ENCODE results near the gene TEDC2.

The TEDC2 gene

DNA sequence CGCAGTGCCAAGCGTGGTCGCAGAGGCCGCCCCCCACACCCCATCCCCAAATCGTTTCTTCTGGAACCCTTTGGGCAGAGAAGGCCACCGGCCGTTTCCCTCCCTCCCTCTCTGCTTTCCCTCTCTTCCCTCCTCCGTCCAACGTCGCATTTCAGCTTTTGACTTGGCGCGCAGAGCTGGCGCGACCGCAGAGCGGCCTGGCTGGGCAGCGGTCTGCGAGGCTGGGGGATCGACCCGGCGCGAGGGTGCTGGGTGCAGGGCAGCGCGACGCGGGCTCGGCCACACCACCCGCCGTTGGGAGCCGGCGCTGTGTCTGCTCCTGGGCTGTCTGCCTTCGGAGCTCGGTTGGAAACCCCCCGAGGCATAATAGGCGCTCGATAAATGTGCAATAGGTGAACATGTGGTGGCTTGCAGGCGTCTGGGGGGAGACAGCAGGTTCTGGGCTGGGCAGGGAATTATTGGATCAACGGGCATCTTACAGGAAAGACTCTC lies 8.4 kb downstream of the TEDC2 start:
- TF ChIP-seq GATA2 (IDR thresholded peaks at IDR 0.05; ENCODE audit: low read depth, low read length): no peak
- no peak for TF ChIP-seq GATA3 (IDR thresholded peaks at IDR 0.05; ENCODE audit: low read depth, low read length)

DNA sequence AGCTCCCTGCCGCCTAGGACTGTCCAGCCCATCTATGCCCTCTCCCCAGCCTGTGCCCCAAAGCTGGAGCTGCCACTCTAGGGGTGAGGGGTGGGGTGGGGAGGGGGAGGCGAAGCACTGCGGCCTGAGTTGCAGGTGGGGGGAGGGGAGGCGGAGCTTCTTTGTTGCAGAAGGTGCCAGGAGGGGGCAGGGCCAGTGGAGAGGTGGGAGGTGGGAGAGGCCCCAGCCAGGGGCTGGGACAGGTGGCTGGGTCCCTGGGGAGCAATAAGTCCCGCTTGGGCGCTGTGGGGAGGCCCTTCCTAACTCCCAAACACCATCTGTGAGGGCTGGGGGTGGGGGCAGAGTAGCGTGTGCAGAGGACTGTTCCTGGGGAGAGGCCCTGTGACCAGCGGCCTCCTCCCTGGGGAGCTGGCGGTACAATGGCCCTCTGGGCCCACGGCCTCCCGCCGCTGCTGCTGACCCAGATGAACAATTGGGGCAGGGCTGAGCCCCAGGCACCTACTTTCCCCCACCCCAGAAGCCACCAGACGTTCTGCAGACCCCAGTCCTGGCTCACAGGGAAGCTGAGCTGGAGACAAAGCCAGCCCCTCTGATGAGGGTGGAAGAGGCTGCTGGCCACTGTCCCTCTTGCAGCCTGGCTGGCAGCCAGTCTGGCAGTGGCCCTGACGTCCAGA lies 9.0 kb downstream of the TEDC2 start:
- no peak for TF ChIP-seq GATA3 (IDR thresholded peaks at IDR 0.05; ENCODE audit: low read depth, low read length)
- peak; percentile 12; the same call in 1 of the 2 replicates for TF ChIP-seq GATA2 (IDR thresholded peaks at IDR 0.05; ENCODE audit: low read depth, low read length)

DNA sequence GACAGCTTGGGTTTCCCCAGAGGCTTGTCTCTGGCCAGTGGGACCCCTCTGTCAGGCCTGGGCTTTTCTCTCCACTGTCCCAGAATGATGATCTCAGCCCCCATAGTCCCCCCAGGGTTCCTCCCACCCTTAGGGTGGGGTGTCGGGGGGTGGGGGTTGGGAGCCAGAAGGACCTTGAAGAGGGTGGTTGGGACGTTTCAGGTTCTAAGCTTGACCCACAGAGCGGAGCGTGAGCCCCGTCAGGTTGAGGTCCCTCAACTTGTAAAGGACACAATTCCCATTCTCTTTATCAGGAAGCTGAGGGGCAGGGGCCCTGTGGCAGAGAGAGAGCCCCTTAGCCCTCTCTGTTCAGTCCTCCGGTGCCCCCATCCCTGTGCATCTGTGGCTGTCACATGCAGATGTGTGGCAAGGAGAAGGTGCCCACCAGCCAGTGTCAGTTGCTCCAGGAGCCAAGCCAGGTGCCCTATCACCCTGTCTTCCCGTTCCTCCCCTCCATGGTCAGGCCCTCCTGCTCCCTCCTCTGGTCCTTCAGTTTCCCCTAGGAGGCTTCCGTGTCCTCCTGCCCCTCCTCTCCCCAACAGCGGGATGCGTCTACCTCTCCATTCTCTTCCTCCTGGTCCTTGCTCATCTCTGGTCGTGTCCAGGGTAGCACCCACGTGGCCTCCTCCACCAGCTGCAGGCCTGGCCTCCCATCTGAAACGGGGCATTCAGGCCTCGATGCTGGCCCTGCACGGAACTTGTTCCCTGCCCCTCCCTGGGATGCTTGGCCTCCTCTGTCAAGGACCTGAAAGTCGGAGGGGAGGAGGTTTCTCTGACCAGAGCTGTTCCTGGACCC lies 9.7 kb downstream of the TEDC2 start:
- TF ChIP-seq GATA2 (IDR thresholded peaks at IDR 0.05; ENCODE audit: low read depth, low read length) (no peak), GATA3 (IDR thresholded peaks at IDR 0.05; ENCODE audit: low read depth, low read length) (no peak)

DNA sequence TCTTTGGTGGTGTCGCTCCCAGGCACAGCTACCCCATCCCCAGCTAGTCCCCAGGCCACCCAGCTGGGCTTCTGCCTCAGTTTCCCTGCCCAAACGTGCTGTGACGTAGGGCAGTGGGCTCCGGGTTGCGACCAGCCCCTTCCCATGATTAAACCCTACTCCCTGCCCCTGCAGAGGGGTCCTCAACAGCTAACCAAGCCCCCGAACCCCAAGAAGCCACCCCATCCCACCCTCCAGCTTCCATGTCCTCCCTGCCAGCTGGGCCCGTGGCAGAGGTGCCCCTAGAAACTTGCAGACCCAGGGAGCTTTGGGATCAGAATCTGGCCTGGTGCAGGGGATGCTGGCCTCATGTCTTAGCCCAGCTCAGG lies 10.3 kb downstream of the TEDC2 start:
- no peak for TF ChIP-seq GATA3 (IDR thresholded peaks at IDR 0.05; ENCODE audit: low read depth, low read length)
- no peak for TF ChIP-seq GATA2 (IDR thresholded peaks at IDR 0.05; ENCODE audit: low read depth, low read length)

DNA sequence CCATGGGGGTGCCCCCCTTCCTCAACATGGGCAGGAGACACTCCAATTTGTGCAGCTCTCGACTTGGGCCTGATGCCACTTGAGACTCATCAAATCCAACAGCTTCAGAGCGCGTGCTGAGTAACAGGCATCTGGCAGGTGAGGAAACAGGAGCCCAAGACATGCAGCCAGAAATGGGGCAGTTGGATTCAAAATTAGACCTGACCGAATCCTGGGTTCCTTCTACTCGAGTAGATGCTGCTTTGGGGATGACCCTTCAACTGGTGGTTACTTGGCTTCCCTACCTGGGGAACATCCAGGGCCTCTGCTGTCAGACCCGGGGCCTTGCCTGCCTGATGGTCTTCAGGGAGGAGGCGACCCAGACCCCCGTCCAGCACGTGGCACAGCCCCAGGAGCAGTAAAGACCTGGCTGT lies 10.7 kb downstream of the TEDC2 start:
- TF ChIP-seq GATA2 (IDR thresholded peaks at IDR 0.05; ENCODE audit: low read depth, low read length): no peak
- no peak for TF ChIP-seq GATA3 (IDR thresholded peaks at IDR 0.05; ENCODE audit: low read depth, low read length)

DNA sequence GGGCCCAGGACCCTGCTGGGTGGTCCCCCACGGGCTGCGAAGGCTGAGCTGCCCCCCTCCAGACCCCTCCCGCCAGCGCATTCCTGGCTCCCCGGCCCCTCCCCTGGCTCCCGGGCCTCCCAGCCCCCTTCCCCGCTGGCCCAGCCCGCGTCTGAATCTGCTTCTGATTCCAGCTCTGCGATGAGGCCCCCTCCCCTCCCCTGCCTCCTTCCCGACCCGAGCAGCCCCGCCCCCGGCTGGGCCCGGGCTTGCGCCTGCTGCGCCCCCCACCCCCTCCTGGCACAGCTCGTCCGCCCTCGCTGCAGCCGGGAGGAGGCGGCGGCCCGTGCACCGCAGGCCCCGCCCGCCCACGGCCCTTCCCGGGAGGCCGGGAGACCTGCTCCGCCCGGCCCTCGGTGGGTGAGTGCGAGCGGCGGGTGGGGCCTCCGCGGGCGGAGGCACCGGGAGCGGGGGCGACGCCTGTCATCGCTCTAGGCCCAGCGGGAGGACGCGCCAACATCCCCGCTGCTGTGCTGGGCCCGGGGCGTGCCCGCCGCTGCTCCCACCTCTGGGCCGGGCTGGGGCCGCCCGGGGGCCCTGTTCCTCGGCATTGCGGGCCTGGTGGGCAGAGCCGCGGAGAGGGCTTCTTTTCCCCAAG lies 11.2 kb downstream of the TEDC2 start, which contains the start of gene NTN3:
Gene NTN3 (plus strand): TSS at position 282 of the 637 bp plus-strand sequence. CDS start 405 bp downstream, outside the sequence.
- TF ChIP-seq GATA2 (IDR thresholded peaks at IDR 0.05; ENCODE audit: low read depth, low read length) (no peak), GATA3 (IDR thresholded peaks at IDR 0.05; ENCODE audit: low read depth, low read length) (no peak)

DNA sequence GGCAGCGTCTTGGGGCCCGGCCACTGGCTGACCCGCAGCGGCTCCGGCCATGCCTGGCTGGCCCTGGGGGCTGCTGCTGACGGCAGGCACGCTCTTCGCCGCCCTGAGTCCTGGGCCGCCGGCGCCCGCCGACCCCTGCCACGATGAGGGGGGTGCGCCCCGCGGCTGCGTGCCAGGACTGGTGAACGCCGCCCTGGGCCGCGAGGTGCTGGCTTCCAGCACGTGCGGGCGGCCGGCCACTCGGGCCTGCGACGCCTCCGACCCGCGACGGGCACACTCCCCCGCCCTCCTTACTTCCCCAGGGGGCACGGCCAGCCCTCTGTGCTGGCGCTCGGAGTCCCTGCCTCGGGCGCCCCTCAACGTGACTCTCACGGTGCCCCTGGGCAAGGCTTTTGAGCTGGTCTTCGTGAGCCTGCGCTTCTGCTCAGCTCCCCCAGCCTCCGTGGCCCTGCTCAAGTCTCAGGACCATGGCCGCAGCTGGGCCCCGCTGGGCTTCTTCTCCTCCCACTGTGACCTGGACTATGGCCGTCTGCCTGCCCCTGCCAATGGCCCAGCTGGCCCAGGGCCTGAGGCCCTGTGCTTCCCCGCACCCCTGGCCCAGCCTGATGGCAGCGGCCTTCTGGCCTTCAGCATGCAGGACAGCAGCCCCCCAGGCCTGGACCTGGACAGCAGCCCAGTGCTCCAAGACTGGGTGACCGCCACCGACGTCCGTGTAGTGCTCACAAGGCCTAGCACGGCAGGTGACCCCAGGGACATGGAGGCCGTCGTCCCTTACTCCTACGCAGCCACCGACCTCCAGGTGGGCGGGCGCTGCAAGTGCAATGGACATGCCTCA lies 12.0 kb downstream of the TEDC2 start:
- TF ChIP-seq GATA3 (IDR thresholded peaks at IDR 0.05; ENCODE audit: low read depth, low read length): no peak
- no peak for TF ChIP-seq GATA2 (IDR thresholded peaks at IDR 0.05; ENCODE audit: low read depth, low read length)

DNA sequence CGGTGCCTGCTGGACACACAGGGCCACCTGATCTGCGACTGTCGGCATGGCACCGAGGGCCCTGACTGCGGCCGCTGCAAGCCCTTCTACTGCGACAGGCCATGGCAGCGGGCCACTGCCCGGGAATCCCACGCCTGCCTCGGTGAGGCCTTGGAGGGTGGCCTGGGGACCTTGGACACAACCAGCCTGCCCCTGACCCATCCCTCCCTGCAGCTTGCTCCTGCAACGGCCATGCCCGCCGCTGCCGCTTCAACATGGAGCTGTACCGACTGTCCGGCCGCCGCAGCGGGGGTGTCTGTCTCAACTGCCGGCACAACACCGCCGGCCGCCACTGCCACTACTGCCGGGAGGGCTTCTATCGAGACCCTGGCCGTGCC lies 12.6 kb downstream of the TEDC2 start:
- TF ChIP-seq GATA2 (IDR thresholded peaks at IDR 0.05; ENCODE audit: low read depth, low read length) (no peak), GATA3 (IDR thresholded peaks at IDR 0.05; ENCODE audit: low read depth, low read length) (no peak)

DNA sequence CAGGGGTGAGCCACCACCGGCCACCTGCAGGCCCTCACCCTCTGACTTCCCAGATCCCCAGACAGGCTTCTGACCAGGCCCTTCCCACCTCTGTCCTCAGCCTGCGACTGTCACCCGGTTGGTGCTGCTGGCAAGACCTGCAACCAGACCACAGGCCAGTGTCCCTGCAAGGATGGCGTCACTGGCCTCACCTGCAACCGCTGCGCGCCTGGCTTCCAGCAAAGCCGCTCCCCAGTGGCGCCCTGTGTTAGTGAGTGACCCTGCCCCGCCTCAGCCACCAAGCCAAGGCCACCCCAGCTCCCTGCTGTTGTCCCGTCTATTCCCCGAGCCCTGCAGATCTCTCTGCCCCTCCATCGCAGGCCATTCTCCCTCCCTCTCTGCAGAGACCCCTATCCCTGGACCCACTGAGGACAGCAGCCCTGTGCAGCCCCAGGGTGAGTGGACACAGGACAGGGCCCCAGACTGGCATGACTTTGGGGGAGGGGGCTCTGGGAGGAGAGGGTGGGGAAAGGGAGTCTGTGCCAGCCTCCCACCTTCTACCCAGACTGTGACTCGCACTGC lies 13.1 kb downstream of the TEDC2 start:
- TF ChIP-seq GATA3 (IDR thresholded peaks at IDR 0.05; ENCODE audit: low read depth, low read length): no peak
- no peak for TF ChIP-seq GATA2 (IDR thresholded peaks at IDR 0.05; ENCODE audit: low read depth, low read length)

DNA sequence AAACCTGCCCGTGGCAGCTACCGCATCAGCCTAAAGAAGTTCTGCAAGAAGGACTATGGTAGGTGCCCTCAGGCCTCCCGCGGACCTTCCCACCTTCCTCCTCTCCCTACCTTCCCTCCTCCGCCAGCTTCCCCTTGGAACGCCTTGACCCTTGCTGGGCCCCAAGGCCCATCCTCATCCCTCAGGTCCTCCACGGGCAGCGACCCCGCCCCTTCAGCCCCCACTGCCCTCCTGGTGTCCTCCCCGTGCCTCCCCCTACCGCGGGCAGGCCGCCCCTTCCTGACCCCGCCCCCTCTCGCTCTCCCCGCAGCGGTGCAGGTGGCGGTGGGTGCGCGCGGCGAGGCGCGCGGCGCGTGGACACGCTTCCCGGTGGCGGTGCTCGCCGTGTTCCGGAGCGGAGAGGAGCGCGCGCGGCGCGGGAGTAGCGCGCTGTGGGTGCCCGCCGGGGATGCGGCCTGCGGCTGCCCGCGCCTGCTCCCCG lies 13.6 kb downstream of the TEDC2 start:
- TF ChIP-seq GATA2 (IDR thresholded peaks at IDR 0.05; ENCODE audit: low read depth, low read length): no peak
- TF ChIP-seq GATA3 (IDR thresholded peaks at IDR 0.05; ENCODE audit: low read depth, low read length): no peak

DNA sequence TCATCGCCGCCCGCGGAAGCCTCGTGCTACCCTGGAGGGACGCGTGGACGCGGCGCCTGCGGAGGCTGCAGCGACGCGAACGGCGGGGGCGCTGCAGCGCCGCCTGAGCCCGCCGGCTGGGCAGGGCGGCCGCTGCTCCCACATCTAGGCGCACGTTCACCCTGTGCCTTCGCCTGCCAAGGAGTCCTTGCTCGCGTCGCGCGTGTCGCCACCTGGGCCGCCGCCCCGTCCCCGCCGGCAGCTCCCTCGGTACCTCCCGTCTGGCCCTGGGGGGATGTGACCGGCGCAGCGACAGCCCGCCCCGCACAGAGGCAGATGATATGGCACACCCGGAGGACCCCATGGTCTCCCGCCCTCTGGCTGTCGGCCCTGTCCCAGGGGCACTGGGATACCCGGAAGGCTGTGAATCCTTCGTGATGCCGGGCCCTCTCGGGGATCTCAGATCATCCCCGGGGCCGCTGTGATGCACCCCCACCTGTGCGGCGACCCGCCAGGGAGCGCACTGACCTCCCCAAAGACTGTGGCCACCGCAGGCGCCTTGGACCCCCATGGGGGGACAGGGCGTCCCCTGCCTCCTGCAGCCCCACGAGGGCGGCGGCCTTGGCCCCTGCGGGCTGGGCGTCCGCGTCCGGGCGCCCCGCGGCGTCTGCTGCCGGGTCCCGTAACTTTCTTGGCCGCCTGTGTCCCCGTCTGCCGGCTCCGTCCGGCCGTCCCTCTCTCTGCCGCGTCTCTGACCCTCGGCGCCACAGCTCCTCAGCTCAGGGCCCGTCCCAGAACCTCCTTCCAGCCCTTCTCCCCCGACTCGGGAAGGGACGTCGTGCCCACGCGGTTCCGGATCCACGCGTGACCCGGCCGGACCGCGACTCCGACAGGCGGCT lies 14.3 kb downstream of the TEDC2 start:
- no peak for TF ChIP-seq GATA3 (IDR thresholded peaks at IDR 0.05; ENCODE audit: low read depth, low read length)
- no peak for TF ChIP-seq GATA2 (IDR thresholded peaks at IDR 0.05; ENCODE audit: low read depth, low read length)

DNA sequence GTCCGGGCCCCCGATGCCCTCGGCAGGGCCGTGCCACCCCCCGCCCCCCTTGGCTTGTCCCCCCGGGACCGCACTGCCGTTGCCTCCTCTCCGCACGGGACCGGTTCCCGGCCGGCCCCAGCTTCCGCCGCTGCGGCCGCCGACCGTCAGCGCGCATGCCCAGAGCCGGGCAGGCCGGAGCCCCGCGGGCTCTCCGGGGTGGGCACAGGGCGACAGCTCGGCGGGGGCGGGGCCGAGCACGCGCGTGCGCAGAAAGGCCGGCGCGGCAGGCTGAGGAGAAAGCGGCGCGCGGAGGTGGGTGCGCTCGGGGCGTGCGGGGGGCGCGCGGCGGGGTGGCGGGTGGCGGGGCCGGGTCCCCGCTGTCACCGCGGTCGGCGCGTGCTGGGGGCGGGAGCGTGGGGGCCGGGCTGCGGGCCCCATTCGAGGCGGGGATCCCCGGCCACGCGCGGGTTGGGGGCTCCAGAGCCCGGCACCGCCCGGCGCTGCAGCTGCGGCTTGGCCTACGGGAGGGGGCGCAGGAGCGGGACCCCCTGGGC lies 15.0 kb downstream of the TEDC2 start, which contains the start of gene TBC1D24:
Gene TBC1D24 (plus strand): TSS at position 251 of the 536 bp plus-strand sequence. CDS start 21,022 bp downstream, outside the sequence.
- TF ChIP-seq GATA3 (IDR thresholded peaks at IDR 0.05; ENCODE audit: low read depth, low read length) (no peak), GATA2 (IDR thresholded peaks at IDR 0.05; ENCODE audit: low read depth, low read length) (no peak)

Data from SH-SY5Y (cell line).